ENCODE data around the gene PSMB5. TPM values are rescaled to one million over a fixed set of nuclear protein-coding genes. Genes with fewer than 3 reads are reported as not detected.

The PSMB5 gene
- total and polyA plus RNA-seq, 2 of the 13 experiments (the other 11 are each of a cell fraction or from before 2014, with no cell fraction given): 705 to 871 TPM

- peak; percentile 97 for ATAC-seq
- BruUV-seq (replicated peaks): TSS peak; percentile 32
- intact Hi-C loops (cut with micrococcal nuclease; ENCODE audit: unreplicated experiment): loop anchor here (1.0 to 5.0 kb wide), 6 partner anchors 12 to 409 kb away; partner anchors contain the start of genes ABHD4, PRMT5 and PSMB5
- TF ChIP-seq ZNF354B (CRISPR knock-in tag; IDR thresholded peaks at IDR 0.05): peak; percentile 81; the same call in 1 of the 2 replicates
- peak; percentile 89 for TF ChIP-seq NFRKB (IDR thresholded peaks at IDR 0.05)
- TF ChIP-seq NCOA1 (CRISPR knock-in tag; IDR thresholded peaks at IDR 0.05): peak; percentile 29; the same call in 1 of the 2 replicates
- TF ChIP-seq RFX1 (IDR thresholded peaks at IDR 0.05): no peak
- no peak for TF ChIP-seq HHEX (CRISPR knock-in tag; IDR thresholded peaks at IDR 0.05)
- TF ChIP-seq ZNF772 (CRISPR knock-in tag; IDR thresholded peaks at IDR 0.05): peak; percentile 100
- no peak for TF ChIP-seq U2AF2 (IDR thresholded peaks at IDR 0.05; ENCODE audit: low read depth, low read length)
- TF ChIP-seq, protein P1, sequence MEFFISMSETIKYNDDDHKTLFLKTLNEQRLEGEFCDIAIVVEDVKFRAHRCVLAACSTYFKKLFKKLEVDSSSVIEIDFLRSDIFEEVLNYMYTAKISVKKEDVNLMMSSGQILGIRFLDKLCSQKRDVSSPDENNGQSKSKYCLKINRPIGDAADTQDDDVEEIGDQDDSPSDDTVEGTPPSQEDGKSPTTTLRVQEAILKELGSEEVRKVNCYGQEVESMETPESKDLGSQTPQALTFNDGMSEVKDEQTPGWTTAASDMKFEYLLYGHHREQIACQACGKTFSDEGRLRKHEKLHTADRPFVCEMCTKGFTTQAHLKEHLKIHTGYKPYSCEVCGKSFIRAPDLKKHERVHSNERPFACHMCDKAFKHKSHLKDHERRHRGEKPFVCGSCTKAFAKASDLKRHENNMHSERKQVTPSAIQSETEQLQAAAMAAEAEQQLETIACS (CRISPR knock-in tag; IDR thresholded peaks at IDR 0.05): peak; percentile 95
- TF ChIP-seq, protein P2, sequence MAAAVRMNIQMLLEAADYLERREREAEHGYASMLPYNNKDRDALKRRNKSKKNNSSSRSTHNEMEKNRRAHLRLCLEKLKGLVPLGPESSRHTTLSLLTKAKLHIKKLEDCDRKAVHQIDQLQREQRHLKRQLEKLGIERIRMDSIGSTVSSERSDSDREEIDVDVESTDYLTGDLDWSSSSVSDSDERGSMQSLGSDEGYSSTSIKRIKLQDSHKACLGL (CRISPR knock-in tag; IDR thresholded peaks at IDR 0.05): peak; percentile 99
- TF ChIP-seq JDP2 (CRISPR knock-in tag; IDR thresholded peaks at IDR 0.05; ENCODE audit: borderline replicate concordance): peak; percentile 95
- peak; percentile 99 for TF ChIP-seq HOXA3 (CRISPR knock-in tag; IDR thresholded peaks at IDR 0.05)
- TF ChIP-seq ZNF317 (CRISPR knock-in tag; IDR thresholded peaks at IDR 0.05): peak; percentile 96
- peak; percentile 98 for TF ChIP-seq ATF2 (CRISPR knock-in tag; IDR thresholded peaks at IDR 0.05)
- peak; percentile 86 for TF ChIP-seq MEF2D (CRISPR knock-in tag; IDR thresholded peaks at IDR 0.05)
- peak; percentile 99 for TF ChIP-seq ZNF44 (CRISPR knock-in tag; IDR thresholded peaks at IDR 0.05)
- peak; percentile 88 for TF ChIP-seq GMEB1 (CRISPR knock-in tag; IDR thresholded peaks at IDR 0.05; ENCODE audit: borderline replicate concordance)
- no peak for TF ChIP-seq IKZF1 (IDR thresholded peaks at IDR 0.05)
- peak; percentile 98 for TF ChIP-seq SALL2 (CRISPR knock-in tag; IDR thresholded peaks at IDR 0.05)
- TF ChIP-seq ZNF251 (CRISPR knock-in tag; IDR thresholded peaks at IDR 0.05): 0 out of 2 replicates have a peak, but pooled peaks have one; percentile 25
- TF ChIP-seq FOXA1 (IDR thresholded peaks at IDR 0.05): no peak
- peak; percentile 76; the same call in 1 of the 2 replicates for TF ChIP-seq FOXA1 (CRISPR knock-in tag; IDR thresholded peaks at IDR 0.05)
- peak; percentile 100 for TF ChIP-seq KDM2A (CRISPR knock-in tag; IDR thresholded peaks at IDR 0.05; ENCODE audit: borderline replicate concordance, low read depth)
Measured at GRCh38 chr14:23006544-23007419, 27.9 kb downstream of the PSMB5 start.

More at GRCh38 chr14:23006544-23007419, 27.9 kb downstream of the PSMB5 start:
- Histone ChIP-seq H4K20me1 (ENCODE audit: insufficient read depth, low read length) (no peaks in the 10 kb centered on the region), H3K9me3 (ENCODE audit: low read length) (no peaks in the 10 kb centered on the region), H3K4me3 (replicated peaks in 1 of 3; ENCODE audit: insufficient read depth in 1 of 3, low read depth in 2 of 3, low read length in 3 of 3) (peak overlapping the region; percentile 68 to 82 (median 80)), H3K9ac (ENCODE audit: insufficient read depth, low read depth, low read length) (peak overlapping the region; percentile 82), H2AFZ (ENCODE audit: low read length) (peak overlapping the region; percentile 66), H3K27me3 (ENCODE audit: control insufficient read depth in 1 of 2, insufficient read depth in 2 of 2, low read length in 2 of 2) (no peaks in the 10 kb centered on the region; a peak in 1 of 5 replicates), H3K4me2 (ENCODE audit: low read depth, low read length) (peak overlapping the region; percentile 86), H3K36me3 (replicated peaks in 1 of 2; ENCODE audit: control insufficient read depth in 1 of 2, insufficient read depth in 2 of 2, low read length in 2 of 2) (no peaks in the 10 kb centered on the region), H3K27ac (ENCODE audit: extremely low read length, insufficient read depth, low read length) (peak overlapping the region; percentile 86), H3K79me2 (ENCODE audit: insufficient read depth, low read length) (peaks cover 2% of the 10 kb centered on the region), H3K4me1 (ENCODE audit: insufficient read depth, low read length) (peaks cover 52% of the 10 kb centered on the region)
- FAIRE-seq (peak; percentile 89), DNase-seq (ENCODE audit: low spot score) (peak; percentile 100)
- in situ Hi-C loops (cut with HindIII; ENCODE audit: extremely low pct_ligation_motif_present, low pct_unique_long_range_greater_than_20kb): no loop called here
- under 1% methylated on average over 62 of the region's 62 CpGs for WGBS (ENCODE audit: low lambda C conversion rate)
- POLR2A ChIA-PET: interaction anchor here (0.5 to 4.1 kb wide), 67 partner anchors 9 to 1551 kb away, joined by 3 to 561 read pairs (median 5); partner anchors contain the start of genes ABHD4, ACIN1, AJUBA and BCL2L2
- CTCF ChIA-PET (ENCODE audit: low intra/inter-chr PET ratio, low total read pairs): interaction anchor here (1.2 to 2.8 kb wide), 2 partner anchors 20 to 24 kb away, joined by 3 to 8 read pairs; partner anchors contain the start of gene AJUBA
